ENCODE results near the gene RPS18. TPM values are rescaled to one million over a fixed set of nuclear protein-coding genes. Genes with fewer than 3 reads are reported as not detected.

Gene RPS18
- polyA plus RNA-seq, 5 donors = 3,696 to 4,775 (median 3,821) TPM

DNA sequence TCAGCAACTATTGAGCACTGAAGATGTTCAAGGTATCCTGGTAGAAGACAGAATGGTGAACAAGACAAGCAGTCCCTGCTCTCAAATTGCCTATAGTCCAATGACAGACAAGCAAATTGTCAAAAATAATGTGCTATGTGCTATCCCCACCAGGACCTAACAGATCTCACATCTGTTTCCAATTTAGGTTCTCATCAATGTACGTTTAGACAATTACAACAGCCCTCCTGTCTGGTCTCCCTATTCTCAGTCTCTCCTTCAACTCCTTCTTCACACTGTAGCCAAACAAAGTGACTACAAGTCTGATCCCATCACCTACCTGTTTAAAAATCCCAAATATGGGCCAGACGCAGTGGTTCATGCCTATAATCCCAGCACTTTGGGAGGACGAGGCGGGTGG lies 34.5 kb downstream of the RPS18 start:
- DNase-seq = no peak

DNA sequence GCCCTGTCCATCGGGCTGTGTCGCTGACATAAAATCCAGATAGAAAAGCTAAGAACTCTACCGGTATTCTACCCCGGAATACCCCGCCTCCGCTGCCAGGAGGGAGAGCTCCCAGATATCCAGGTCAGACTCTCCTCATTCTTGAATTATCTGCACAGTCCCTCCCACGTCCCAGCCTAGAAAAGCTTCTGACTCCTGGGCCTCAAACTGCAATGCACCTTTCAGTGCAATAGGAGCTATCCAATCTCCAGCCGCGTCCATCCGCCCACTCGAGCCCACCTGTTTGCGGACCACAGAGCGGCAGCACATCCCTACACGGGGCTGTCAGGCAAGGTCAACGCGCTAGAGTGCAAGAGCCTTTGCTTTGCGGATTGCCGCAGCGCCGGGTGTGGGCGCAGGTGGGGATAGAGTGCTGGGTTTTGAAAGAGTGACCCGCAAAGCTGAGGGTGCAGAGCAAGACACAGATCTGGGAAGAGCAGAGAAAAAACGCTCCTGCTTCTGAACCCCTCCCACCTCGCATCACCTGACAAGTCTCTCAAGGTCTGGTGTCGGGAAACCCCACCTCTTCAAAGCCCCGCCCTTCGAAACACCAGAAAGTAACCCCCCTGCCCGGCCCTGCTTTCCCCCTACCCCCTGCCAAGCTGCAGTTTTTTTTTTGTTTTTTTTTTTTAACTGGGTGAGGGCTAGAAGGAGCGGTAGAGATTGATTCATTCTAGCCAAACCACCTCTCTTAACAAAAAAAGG lies 40.7 kb downstream of the RPS18 start:
- DNase-seq = peak in 1 of 2 donors; percentile 45

DNA sequence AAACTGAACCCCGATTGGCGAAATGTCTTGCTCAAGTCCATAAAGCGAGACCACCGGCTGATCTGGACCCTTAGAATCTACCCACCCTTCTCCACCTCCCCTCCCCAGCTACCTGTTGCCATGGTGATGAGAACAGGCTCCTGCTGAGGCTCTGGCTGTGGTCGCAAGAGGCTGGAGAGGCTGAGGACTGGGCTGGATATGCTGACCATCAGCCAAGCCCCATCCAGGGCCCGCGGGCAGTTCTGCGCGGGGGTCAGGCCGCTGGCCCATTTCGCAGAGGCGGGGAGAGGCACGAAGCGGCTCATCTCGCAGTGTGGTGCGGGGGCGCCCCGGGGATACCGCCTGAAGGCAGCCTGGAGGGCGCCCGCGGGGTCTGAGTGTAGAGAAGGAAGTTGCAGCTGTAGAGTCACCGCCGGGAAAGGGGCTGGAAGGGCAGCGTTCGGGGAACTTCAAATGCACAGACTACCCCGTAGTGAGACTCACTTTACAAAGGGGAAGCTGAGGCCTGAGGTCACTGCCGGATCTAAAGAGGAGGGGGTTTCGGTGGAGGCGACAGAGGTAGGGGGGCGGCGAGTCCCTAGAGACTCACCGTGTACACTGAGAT lies 41.3 kb downstream of the RPS18 start:
- DNase-seq = no peak

DNA sequence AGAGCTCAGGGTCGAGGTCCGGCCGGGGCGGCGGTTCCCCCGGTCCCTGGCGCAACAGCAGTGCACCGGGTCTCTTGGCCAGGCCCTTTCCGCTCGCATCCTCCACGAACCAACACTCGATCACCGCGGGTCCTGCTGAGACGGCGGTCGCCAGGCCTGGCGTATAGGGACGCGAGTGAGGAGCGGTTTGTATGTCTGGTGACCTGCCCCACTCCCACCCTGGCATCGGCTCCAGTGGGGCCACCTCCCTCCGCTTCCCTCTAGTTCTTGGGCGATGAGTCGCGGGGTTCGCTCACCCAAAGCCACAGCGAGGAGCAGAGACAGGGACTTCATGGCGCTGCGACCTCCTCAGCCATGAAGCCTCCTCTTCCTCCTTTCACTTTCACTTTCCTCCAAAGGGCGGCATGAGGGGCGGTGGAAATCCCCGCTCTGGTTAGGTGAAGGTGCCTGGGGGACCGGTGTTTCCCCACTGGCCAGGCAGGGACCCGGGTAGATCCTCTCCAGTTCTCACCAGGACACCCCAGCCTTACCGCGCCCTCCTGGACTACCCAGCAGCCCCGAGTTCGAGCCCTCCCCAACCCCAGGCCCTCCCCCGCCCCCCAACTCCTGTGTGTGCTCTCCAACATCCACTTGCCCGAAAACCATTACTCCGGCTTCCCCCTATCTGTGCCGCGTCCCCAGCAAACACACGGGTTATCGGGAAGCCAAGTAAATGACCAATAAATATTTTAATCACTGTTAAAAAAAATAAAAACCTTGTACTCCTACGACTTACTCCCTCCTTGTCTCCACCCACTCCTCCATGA lies 42.0 kb downstream of the RPS18 start, which contains the start of gene TAPBP:
Gene TAPBP, minus strand, starts transcription at position 370 of the 806 bp plus-strand sequence. Its CDS starts 37 bp downstream, at position 333.
- peak; percentile 69 to 76 for DNase-seq

DNA sequence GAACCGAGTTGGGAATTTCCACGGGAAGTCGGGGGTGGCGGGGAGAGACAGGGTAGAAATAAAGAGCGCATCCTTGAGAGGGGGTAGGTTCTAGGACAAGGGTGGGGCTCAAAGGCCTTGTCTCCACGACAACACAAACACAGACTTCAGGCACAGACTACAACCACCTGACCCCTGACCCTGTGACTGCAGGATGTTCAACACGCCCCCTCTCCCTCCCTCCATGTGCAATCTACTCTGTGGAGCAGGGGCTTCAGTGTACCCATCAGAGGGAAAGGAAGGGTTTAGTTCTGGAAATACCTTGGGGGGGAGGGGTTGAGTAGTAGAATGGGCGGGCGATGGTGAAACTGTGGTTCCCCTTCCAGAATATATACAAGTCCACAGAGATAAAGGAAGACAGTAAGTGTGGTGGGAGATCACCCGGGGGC lies 42.7 kb downstream of the RPS18 start:
- DNase-seq = peak; percentile 65 to 74

DNA sequence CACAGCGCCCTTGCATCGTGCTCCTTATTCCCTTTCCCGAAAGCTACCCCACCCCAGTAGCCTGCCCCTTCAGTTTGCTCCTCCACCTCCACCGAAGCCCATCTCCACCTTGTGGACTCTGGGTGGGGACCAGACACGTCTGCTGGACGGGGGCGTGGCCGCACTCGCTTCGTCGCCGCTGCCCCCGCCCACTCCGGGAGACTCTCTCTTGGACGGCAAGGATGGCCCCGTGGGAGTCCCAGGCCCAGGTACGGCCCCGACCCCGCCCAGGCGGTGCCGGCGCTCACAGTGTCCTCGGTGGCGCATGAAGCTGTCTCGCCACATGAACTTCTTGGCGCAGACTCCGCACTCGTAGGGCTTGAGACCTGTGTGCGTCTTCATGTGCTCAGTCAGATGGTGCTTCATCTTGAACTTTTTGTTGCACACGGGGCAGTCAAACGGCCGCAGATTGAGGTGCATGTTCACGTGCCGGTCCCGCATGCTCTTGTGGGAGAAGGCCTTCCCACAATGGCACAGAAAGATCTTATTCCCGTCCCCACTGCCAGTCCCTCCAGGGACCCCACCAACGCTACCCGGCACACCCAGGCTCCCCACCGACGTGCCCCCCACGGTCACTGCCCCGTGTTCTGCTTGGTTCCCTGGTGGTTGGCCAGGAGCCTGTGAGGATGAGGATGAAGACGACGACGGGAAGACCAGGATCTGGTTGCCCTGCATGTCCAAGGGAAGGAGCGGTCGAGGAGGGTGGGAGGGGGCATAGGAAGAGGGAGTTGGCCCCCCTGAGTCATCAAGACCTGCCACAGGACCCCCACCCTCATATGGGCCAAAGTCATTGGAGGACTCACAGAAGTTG lies 43.3 kb downstream of the RPS18 start:
- no peak for DNase-seq

DNA sequence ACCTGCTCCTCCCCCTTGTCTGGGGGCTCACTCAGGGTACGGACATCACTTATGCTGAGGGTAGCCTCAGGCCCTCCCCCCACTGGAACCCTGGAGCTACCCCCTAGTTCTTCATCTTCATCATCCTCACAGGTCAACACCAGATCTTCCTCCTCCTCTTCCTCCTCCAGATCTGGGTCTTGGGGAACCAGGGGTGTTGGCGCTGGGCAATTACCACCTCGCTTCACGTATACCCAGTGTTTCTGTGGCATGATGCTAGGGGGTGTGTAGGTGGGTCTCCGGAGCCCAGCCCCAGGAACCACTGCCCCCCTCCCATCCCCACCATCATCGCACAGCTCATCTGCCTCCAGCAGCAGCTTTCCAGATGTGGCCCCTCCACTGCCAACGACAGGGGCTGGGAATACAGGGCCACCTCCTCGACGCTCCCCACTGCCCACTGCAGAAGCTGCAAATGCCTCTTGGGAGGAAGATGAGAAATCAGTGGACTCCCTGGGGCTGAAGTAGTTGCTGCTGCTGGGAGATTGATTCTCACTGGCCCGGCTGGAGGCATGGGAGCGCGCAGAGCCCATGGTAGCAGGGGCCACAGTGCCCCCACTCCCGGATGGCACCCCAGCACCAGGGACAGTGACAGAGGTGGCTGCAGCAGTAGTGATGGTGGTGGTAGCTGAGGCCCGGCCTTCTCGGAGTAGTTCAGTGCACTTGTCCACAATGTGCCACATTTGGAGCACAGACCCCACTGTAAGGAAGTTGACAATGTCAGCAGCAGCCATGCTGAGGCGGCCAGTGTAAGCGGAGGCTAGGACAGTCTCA lies 44.1 kb downstream of the RPS18 start:
- no peak for DNase-seq

DNA sequence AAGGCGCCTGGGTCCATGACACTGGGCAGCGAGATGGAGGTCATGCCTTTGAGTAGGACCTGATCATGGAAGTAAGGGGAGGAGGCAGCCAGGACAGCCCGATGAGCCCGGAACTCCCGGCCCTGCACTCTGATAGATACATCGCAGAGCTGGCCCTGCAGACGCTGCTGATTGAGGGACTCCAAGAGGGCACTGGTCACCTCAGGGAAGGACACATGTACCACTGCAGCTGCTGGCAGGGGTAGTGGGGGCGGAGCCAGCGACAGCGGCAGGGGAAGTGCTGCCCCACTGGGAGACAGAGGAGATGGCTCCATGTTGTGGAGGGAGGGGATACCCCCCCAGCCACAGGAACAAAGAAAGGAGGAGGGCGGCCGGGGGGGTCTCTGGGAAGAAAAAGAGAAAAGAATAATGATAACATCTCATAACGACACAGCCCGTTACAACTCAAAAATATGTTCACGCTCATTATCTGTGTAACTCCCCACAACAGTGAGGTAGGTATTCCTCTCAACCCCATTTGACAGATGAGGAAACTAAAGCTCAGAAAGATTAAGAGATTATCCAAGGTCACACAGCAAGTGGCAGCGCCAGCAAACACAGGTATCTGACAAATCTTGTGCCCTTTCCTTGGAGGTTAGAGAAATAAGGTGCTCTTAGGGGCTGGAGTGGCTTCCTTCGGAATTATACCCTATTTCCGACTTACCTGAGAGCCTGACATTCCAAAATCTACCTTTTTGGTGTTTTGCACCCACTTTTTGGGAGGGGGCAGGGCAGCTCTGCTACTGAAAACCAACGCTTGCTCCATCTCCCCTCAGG lies 44.9 kb downstream of the RPS18 start:
- no peak for DNase-seq

DNA sequence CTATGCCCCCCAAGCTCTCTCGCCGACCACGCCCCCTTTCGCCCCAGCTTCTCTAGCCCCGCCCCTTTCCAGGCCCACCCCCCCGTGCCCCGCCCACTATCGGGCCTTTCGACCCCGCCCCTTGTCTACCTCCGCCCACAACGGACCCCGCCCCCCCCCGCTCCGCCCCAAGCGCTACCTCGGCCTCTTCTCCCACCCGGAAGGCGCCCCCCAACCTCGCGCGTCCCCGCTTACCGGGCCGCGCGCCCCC lies 45.5 kb downstream of the RPS18 start:
- no peak for DNase-seq

DNA sequence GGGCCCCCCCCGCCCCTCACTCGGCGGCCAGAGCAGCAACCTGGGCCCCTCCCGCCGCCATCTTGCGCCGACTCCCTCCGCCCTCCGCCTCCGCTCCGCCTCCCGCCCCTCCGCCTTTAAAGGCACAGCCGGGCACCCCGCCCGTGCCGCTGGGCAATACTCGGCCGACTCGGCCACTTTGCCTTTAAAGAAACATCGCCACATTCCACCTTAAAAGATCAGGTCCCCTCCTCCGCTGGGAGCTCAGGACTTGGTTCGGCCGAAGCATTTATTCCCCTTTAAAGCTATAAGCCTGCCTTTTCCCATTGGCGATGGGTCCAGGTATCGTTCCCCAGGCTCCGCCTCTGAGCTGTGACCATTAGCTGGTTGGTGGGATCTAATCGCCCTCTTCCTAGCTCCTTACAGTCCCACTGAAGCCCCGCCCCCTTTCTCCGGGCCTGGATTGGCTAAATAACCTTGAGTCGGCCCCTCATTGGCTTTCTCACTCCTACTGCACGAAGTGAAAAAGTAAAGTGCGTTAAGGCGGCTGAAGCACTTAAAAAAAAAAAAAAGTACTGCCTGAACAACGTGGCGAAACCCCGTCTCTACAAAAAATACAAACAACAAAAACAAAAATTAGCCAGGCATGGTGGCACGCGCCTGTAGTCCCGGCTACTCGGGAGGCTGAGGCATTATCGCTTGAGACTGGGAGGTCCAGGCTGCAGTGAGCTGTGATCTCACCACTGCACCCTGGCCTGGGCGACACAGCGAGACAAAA lies 46.0 kb downstream of the RPS18 start, which contains the start of gene ZBTB22:
Gene ZBTB22, minus strand, starts transcription at position 76 of the 757 bp plus-strand sequence. CDS start 828 bp downstream, outside the sequence.
- peak; percentile 97 to 98 for DNase-seq

DNA sequence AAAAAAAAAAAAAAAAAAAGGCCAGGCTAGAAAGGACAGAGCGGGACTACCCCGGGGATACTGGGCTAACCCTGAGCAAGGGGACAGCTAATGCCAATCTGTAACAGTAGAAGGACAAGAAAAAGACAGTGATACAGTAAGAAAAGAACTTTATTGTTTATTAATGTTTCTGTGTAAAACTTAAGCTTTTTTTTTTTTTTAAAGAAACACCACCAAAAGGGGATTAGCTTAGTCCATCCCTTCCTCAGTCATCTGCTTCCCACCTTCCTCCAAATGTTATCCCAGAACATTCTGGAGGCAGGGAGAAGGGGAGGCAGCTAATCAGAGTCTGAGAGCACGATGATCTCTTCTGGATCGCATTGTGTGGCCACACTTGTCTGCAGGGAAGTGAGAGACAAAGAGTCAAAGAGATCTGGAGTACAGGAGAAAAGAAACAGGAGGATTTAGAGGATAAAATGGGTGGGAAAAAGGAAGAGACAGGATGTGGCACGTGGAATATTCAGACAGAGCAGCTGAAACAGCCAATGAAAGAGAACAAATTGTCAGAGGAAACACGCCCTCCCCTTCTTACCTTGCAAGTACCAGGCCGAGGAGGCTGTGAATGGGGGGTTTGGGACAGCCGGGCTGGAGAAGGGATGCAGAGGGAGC lies 46.7 kb downstream of the RPS18 start:
- DNase-seq = no peak

DNA sequence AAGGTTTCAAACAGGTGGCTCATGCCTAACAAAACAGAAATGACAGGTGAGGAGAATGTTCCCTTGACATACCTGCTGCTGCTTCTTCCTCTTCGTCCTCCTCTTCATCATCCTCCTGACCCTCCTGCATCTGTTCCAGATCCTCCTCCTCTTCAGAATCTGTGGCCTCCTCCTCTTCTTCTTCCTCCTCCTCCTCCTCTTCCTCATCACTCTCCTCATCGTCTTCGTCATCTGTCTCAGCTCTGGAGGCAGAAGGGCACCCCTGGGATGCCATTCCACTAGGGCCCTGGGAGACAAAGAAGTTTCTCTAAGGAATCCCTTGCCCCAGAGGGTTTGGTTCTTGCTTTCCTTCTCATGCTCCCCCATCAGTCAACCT lies 48.1 kb downstream of the RPS18 start:
- no peak for DNase-seq

DNA sequence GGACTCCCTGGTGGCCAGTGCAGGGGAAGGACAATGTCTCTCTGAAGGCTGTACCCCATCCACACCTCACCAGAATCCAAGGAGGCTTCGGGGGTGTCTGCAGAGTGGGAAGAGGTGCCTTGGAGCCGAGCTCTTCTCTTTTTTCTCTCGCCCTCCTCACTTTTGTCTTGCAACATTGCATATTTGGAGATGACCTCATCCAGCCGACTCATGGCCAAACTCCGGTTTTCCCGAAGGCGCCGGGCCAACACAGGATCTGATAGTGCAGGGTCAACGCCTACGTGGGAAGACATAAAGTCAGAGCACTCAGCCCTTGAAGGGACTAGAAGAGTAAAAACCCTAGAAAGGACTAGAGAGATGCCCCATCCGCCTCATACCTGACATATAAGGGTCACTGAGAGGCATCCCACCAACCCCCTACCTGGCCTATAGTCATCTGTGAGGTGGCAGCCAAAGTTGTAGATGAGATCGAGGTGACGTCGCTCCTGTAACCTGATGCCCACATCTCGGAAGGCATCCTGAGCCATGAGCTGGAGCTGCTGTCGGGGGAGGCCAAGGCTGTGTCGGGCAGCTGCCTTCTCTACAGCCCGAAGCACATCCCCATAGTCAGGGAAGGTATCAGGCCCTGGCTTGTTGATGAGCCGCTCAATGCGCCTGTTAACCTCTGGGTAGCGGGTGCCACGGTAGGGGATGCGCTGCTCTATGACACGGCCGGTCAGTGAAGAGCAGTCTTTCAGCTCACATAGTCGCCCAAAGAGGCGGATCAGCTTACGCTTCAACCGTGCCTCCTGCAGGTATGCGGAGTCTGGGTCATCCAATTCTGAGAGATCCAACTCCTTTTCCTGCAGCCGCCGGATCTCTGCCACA lies 48.7 kb downstream of the RPS18 start:
- no peak for DNase-seq

DNA sequence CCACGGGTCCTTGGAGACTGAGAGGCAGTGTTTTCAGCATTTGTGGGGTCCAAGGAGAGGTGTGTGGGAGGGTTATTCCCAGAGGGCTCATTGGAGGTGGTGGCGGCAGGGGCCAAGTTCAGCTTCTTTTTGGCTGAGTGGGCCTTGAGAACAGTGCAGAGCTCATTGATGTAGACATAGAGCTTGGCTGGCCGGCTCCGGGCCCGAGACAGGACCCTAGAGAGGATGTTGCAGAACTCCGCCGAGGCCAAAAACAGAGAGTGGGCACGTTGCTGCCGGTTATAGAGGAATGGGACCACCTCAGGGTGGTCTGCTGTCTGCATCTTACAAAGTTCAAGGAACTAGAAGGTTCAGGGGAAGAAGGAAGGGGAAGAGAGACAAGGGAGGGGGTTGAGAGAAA lies 49.4 kb downstream of the RPS18 start:
- no peak for DNase-seq

DNA sequence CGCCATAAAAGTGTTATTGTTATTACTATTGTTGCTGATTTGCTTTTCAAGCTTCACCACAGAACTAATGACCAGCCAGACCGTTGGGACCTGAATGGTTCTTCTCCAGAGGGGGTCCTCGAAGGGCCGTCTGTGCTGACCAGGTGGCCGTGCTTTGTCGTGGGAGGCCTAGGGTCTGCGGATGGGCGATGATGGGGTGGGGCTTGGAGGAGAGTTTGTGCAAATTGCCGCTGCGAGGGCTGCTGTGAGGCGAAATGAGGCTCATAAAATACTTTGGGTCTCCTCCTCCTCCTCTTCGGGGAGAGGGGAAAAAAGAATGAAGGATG lies 51.7 kb downstream of the RPS18 start:
- DNase-seq = no peak

DNA sequence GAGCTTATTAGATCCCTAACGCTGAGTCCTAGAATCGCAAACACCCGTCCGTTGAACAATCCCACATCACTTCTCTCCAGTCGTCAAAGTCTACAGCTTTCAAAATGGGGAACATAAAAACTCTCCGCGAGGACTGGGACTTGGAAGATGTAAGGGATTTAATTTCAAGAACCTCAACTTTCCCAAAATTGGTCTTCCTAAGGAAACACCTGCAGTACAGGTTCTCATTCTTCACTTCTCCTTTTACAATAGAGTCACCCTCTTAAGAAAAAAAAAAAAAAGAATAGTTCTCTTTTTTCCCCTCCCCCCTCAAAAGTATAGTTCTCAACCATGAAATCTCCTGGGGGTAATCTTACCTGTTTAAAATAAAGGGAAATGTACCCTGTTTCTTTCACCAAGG lies 52.2 kb downstream of the RPS18 start:
- DNase-seq = no peak
